Sciatic nerve (tissue), 2 donors: Measurements from ENCODE around the gene OR7D2. TPM values are rescaled to one million over a fixed set of nuclear protein-coding genes. Genes with fewer than 3 reads are reported as not detected.
A peak's percentile ranks its signal among the peaks of the same experiment; 100 is the strongest.

Experiments used
- ATAC-seq: fragments of 200-7000 bp; cut with Tn5 transposase; one replicate; pipeline ENCODE4 v1.9.1; 2020; ENCODE audit warnings: mild to moderate bottlenecking, moderate library complexity
- DNase-seq: peaks from one replicate; pipeline ENCODE4 v3.0.0-alpha.2; 2020; ENCODE audit warnings: low spot score
- intact Hi-C: fragments of 100-400 bp; cut with DNase I; formaldehyde crosslinking; loops from one replicate; pipeline ENCODE4 v1.14.2; 2022
- total RNA-seq: library from RNA; stranded (reverse); fragmentation: NEBNext Ultra II Directional; extraction: Animal tissue kit (Norgen Biotek cat#: 25700); gene quantifications from one replicate; pipeline ENCODE4 v1.2.1, GENCODE V29; 2021
- donor health status: DM: no; HTN: no; CAD: no.
- donor health status: DM: no; HTN: no; CAD: no.

Gene OR7D2
- not detected for total RNA-seq

- no peak for DNase-seq
- intact Hi-C loops: no loop called here
- no peak for ATAC-seq
Observed at GRCh38 chr19:9178901-9179300, at the start of gene OR7D2. Gene OR7D2, plus strand, starts transcription at chr19:9178979. Its CDS starts 6,803 bp downstream, at chr19:9185782.

GRCh38 chr19:9130965-9131364 is 47.8 kb upstream of the OR7D2 start:
- intact Hi-C loops: no loop called here
- DNase-seq (no peak), ATAC-seq (no peak)

GRCh38 chr19:9132422-9132821 is 46.4 kb upstream of the OR7D2 start:
- intact Hi-C loops: no loop called here
- ATAC-seq: no peak
- DNase-seq: no peak

- ATAC-seq (peak; percentile 25), DNase-seq (no peak)
- intact Hi-C loops: no loop called here
Observed at GRCh38 chr19:9139609-9140158, 39.1 kb upstream of the OR7D2 start.

DNA sequence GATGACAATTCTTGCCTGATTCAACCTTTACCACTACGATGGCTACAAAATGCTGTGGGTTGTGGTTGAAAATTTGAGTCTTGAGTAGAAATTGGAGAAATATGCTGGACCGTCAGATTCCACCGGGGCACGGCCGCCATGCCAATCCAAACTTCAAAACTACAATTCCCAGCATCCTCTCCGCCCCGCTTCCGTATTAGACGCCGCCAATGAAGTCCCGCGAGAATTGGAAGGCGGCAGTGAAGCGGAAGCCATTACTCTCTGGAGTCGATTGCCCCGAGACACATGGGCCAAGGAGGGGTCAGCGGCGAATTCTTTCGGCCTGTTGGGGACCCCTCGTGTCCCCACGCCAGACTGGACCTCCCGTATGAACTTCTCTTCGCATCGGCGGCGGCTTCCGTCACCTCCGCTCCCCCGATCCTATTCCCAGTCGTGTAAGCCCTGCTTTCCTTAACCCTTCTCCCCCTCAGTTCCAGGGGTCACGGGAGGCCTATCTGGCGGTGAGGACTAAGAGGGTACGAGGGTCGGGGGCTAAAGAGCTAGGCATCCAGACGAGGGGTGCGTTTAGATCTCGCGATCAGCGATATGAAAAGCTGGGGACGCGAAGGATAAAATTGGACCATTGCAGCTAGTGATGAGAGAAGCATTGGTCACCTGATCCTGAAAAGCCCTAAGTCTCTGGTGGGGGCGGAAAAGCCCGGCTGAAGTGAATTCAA is 38.5 kb upstream of the OR7D2 start, which contains the start of gene ZNF317:
ZNF317 (plus strand) TSS at position 239 of the 716 bp plus-strand sequence. CDS start 15,620 bp downstream, outside the sequence.
- intact Hi-C loops: no loop called here
- ATAC-seq (peak; percentile 100), DNase-seq (peak; percentile 95)

DNA sequence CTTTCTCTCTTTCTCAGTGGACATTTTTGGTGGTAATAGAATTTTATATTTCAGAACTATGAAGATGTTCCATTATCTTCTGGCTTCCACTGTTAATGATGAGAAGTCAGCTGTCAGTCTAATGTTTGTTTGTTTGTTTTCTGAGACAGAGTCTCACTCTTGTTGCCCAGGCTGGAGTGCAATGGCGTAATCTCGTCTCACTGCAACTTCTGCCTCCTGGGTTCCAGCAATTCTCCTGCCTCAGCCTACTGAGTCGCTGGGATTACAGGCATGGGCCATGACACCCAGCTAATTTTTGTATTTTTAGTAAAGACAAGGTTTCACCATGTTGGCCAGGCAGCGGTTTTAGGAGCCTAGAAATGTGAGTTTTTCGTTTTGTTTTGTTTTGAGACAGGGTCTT is 33.9 kb upstream of the OR7D2 start:
- intact Hi-C loops: no loop called here

GRCh38 chr19:9146882-9147281 is 31.9 kb upstream of the OR7D2 start:
- ATAC-seq: no peak
- intact Hi-C loops: no loop called here
- DNase-seq: no peak

More for the DNA sequence above, 33.9 kb upstream of the OR7D2 start:
- no peak for DNase-seq
- ATAC-seq: no peak

DNA sequence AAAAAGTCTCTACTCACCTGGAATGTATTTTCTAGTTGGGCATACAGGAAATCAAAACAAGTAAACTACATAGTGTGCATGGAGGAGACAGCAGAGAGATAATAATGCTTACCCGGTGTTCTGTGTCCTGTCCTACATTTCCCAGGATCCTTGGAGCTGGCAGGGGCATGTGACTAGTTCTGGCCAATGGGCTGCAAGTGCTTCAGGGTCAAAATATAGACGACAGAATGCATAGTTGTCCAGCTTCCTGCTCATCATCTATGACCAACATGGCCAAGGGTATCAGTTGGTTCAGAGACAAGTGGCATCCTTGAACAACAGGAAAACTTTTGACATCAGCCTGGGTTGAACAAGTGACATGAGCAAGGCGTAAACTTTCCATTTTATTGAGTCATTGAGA is 30.1 kb upstream of the OR7D2 start:
- intact Hi-C loops: no loop called here
- DNase-seq: no peak

DNA sequence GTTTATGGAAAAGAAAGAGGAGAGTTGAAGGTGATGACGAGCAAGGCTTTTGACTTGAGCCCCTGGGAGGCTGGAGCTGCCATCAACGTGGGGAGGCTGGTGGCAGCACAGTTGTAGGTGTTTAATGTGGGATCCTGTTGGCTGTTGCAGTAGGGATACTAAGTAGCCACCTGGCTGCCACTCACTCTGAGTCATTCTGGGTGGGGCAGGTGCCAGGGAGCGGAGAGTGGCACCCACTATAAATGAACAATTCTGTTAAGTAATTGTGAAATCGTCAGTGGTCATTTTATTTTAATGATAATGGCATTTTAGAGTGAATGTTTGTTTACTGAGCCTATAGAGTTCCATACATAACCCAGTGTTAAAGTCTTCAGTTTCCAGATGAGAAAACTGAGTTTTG is 28.8 kb upstream of the OR7D2 start:
- intact Hi-C loops: no loop called here
- ATAC-seq: no peak
- DNase-seq: no peak

More for the DNA sequence above, 30.1 kb upstream of the OR7D2 start:
- ATAC-seq: no peak

GRCh38 chr19:9150650-9151049 is 28.1 kb upstream of the OR7D2 start:
- intact Hi-C loops: no loop called here
- ATAC-seq (no peak), DNase-seq (no peak)

- no peak for ATAC-seq
- intact Hi-C loops: no loop called here
- no peak for DNase-seq
Observed at GRCh38 chr19:9151367-9151766, 27.4 kb upstream of the OR7D2 start.

DNA sequence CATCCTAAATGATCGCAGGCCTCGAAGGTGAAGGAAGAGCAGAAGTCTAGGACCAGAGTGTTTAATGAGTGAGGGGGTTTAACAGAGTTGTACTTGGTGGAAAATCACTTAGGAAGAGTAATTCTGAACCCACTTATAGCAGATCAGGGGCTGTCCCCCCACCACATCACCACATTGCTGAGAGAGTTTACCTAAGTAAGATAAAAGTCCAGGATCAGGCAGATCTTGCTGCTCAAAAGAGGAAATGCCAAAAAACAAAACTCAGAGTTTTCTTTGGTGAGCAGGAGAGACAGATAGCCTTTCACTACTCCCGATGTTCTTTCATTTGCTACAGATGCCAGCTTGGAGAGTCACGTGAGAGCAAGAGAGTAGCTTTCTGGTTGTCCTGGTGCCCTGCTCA is 23.2 kb upstream of the OR7D2 start:
- intact Hi-C loops: no loop called here
- ATAC-seq: no peak
- DNase-seq: no peak

DNA sequence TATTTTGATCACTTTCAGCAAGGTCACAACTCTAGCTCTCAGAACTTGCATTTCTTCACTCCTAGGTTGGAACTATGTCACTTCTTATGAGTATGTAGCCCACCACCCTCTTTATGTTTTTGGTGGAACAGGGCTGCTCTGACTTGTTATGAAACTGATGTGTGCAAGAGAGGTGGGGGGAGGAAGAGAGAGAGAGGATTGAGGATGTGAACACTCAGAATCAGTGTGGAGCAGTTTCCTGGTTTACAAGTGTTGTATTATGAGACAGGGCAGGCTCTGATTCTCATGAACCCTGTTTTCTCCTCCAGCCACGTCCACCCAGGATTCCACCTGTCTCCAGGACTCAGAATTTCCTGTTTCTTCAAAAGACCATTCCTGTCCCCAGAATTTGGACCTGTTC is 22.5 kb upstream of the OR7D2 start:
- ATAC-seq: no peak
- intact Hi-C loops: no loop called here
- DNase-seq: no peak

DNA sequence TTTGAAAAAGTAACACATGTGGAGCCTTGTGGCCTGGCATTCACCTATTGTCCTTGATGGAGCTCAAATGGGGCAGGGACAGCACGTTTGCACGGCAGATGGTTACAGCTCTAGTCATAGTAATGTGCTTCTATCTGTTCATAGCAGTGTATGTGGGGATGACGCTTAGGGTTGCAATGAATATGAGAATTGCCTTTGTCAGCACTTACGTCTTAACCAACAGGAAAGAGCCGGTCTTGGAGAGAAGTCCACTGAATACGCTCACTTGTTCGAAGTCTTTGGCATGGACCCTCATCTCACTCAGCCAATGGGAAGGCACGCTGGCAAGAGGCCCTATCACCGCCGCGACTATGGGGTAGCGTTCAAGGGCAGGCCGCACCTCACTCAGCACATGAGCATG is 18.9 kb upstream of the OR7D2 start:
- DNase-seq (no peak), ATAC-seq (no peak)
- intact Hi-C loops: no loop called here

GRCh38 chr19:9161427-9161826 is 17.4 kb upstream of the OR7D2 start:
- DNase-seq (no peak), ATAC-seq (no peak)
- intact Hi-C loops: no loop called here

- no peak for ATAC-seq
- DNase-seq: no peak
- intact Hi-C loops: no loop called here
Observed at GRCh38 chr19:9165261-9165660, 13.5 kb upstream of the OR7D2 start.

DNA sequence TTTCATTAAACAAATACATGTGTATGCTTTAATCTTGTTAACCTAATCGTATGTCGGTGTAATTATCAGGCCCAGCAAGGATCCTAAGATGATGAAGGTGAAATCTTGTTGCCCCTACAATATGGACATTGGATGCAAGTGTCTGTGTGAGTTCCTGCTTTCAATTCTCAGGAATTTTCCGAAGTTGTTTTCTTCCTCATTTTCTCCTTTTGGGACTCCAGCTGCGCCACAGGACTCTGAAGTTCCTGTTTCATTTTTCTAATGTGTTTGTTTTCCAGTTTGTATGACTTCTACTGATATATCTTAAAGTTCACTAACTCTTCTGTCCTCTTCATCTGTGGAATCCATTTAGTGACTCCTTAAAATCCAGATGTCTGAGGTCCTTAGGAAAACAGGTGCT is 11.9 kb upstream of the OR7D2 start:
- intact Hi-C loops: no loop called here
- ATAC-seq: no peak
- no peak for DNase-seq

DNA sequence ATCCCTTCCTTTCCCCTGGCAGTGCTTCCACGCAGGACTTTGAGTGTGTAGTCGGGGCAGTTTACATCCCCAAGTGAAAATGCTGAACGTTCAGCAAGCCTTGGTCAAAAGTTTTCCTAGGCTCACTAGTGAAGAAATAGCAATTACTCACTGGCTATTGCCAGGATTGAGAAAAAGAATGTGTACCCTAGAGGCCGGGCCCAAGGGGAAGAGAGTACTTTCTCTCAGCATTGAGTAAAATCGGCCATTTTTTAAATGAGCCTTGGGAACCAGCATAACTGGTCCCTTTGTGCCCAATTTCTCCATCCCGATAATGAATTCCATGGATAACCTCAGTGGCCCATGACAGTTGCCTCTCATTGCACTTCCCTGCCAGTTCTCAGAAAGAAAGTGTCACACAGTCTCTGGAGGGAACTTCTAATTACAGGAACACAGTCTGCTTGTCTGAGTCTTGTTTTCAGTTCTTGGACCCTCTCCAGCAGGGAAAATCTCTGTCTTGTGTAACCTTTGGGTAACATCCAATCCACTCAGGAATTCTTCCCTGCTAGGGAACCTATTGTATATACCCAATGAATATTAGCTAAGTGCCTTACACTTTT is 7.3 kb upstream of the OR7D2 start:
- no peak for DNase-seq
- ATAC-seq: no peak
- intact Hi-C loops: no loop called here

GRCh38 chr19:9175326-9175725 is 3.5 kb upstream of the OR7D2 start:
- ATAC-seq: no peak
- intact Hi-C loops: no loop called here
- no peak for DNase-seq

DNA sequence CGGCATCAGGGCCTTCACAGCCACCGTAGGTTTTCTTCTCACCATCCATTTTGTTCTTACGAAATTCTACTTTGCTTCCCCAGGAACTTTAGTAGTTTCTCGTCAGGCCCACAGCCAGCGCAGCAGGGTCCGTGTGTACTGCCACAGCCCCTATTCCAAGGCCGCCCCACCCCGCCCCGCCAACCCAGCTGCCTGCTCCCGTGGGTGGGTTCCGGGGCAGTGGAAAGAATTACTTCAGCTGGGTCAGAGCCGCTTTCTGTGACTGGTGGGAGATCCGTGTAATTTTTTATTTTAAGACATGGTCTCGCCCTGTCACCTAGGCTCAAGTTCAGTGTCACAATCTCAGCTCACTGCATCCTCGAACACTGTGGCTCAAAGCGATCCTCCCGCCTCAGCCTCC is 4.2 kb downstream of the OR7D2 start:
- DNase-seq: no peak
- no peak for ATAC-seq
- intact Hi-C loops: no loop called here

DNA sequence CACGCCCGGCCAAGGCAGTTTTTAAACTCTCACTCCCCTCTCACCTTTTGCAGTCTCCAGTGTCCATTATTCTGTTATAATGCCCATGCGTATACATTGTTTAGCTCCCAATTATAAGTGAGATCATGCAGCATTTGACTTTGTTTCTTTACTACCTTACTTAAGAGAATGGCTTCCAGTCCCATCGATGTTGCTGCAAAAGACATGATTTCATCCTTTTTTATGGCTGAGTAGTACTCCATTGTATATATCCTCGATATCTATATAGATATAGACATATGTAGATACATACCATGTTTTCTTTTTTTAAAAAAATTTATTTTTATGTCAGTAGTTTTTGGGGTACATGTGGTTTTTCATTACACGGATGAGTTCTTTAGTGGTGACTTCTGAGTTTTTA is 8.4 kb downstream of the OR7D2 start:
- no peak for DNase-seq
- intact Hi-C loops: no loop called here
- ATAC-seq: no peak
